ENCODE data around the gene DHRSX.
"Not testable (repeated sequence)": the region's sequence is repeated elsewhere in the genome, so short reads cannot be mapped to it uniquely, and the experiment has no call there.

The DHRSX gene

GRCh38 chrX:2477313-2477712, 23.5 kb downstream of the DHRSX start:
- DNase-seq, result not testable (repeated sequence)

GRCh38 chrX:2474963-2475726, 25.6 kb downstream of the DHRSX start:
- no peak for DNase-seq

GRCh38 chrX:2474280-2474962, 26.4 kb downstream of the DHRSX start:
- DNase-seq, result no peak

- DNase-seq, result not testable (repeated sequence)
Measured at GRCh38 chrX:2473064-2473463, 27.7 kb downstream of the DHRSX start.

GRCh38 chrX:2471641-2472040, 29.1 kb downstream of the DHRSX start:
- DNase-seq, result no peak

- not testable (repeated sequence) for DNase-seq
Measured at GRCh38 chrX:2471126-2471525, 29.6 kb downstream of the DHRSX start.

- DNase-seq, result not testable (repeated sequence)
Measured at GRCh38 chrX:2469852-2470251, 30.9 kb downstream of the DHRSX start.

GRCh38 chrX:2469196-2469685, 31.5 kb downstream of the DHRSX start:
- DNase-seq, result no peak

GRCh38 chrX:2468261-2469195, 32.2 kb downstream of the DHRSX start:
- no peak for DNase-seq

- DNase-seq, result no peak
Measured at GRCh38 chrX:2466876-2467656, 33.7 kb downstream of the DHRSX start.

- DNase-seq, result no peak
Measured at GRCh38 chrX:2464677-2465166, 36.1 kb downstream of the DHRSX start.

GRCh38 chrX:2463973-2464676, 36.7 kb downstream of the DHRSX start:
- no peak for DNase-seq

- DNase-seq, result not testable (repeated sequence)
Measured at GRCh38 chrX:2463481-2463880, 37.3 kb downstream of the DHRSX start.

- no peak for DNase-seq
Measured at GRCh38 chrX:2462780-2463179, 38.0 kb downstream of the DHRSX start.

GRCh38 chrX:2462074-2462473, 38.7 kb downstream of the DHRSX start:
- DNase-seq, result no peak

GRCh38 chrX:2461711-2462016, 39.1 kb downstream of the DHRSX start:
- no peak for DNase-seq

GRCh38 chrX:2460821-2461710, 39.7 kb downstream of the DHRSX start:
- DNase-seq, result not testable (repeated sequence)

- not testable (repeated sequence) for DNase-seq
Measured at GRCh38 chrX:2460048-2460447, 40.7 kb downstream of the DHRSX start.

- DNase-seq, result no peak
Measured at GRCh38 chrX:2458309-2458708, 42.5 kb downstream of the DHRSX start.

Measured in nucleus accumbens (tissue), 56 donors.